Peyer's patch (tissue), 4 donors: ENCODE results near the gene ABHD12B.

Experiments used
- CTCF ChIP-seq, 6 experiments: fragments of 450-650 bp in 4 of 6; fragments of 200-600 bp in 2 of 6; sonication (generic) in 1 of 6; IDR thresholded peaks; one replicate each; pipeline ENCODE4 v1.5.1; 2017 to 2019; ENCODE audit warnings: antibody characterized with exemption in 6 of 6, mild to moderate bottlenecking in 3 of 6, moderate library complexity in 1 of 6
- POLR2A ChIP-seq, 2 donors: fragments of 450-650 bp; IDR thresholded peaks; one replicate each; pipeline ENCODE4 v1.5.1; 2017; ENCODE audit warnings: antibody characterized with exemption in 2 of 2, mild to moderate bottlenecking in 2 of 2, moderate library complexity in 2 of 2

GRCh38 chr14:50831726-50832168 is 40.1 kb upstream of the ABHD12B start:
- TF ChIP-seq CTCF (IDR thresholded peaks at IDR 0.05): no peak
- TF ChIP-seq POLR2A (IDR thresholded peaks at IDR 0.05): no peak
